HG03196 (cell line): ENCODE measurements around the gene CIDEA.
"Not testable (repeated sequence)": the region's sequence is repeated elsewhere in the genome, so short reads cannot be mapped to it uniquely, and the experiment has no call there.

Experiments
- ATAC-seq: cut with Tn5 transposase; IDR thresholded peaks from one replicate; pipeline ENCODE4 v1.9.1; 2021; ENCODE audit not compliant: unreplicated experiment

The CIDEA gene

GRCh38 chr18:12238826-12239225 is 15.3 kb upstream of the CIDEA start:
- no peak for ATAC-seq

DNA sequence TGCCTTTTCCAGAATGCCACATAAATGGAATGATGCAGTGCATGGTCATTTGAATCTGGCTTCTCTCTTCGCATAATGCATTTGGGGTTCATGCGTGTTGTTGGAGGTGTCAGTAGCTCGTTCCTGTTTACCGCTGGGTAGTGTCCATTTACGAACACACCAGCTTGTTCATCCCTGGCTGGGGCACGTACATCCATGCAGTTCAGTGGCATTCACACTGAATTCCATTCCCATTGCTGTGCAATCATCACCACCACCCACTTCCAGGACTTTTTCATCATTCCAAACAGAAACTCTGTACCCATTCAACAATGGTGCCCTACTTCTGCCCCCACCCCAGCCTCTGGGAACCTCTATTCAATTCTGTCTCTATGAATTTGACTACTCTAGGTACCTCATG is 14.7 kb upstream of the CIDEA start:
- no peak for ATAC-seq

DNA sequence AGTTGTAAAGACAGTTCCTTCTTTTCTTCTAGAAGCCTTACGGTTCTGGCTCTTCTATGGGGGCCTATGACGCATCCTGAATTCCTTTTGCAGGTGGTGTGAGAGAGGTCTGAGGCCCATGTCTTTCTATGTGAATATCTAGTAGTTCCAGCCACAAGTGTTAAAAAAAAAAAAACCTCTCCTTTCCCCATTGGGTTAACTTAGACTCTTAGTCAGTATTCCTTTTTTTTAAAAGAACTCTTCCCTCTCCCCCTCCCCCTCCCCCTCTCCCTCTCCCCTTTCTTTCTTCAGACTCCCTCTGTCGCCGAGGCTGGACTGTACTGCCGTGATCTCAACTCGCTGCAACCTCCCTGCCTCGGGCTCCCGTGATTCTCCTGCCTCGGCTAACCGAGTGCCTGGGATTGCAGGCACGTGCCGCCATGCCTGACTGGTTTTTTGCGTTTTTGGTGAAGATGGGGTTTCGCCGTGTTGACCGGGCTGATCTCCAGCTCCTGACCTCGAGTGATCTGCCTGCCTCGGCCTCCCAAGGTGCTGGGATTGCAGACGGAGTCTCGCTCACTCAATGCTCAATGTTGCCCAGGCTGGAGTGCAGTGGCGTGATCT is 11.4 kb upstream of the CIDEA start:
- no peak for ATAC-seq

DNA sequence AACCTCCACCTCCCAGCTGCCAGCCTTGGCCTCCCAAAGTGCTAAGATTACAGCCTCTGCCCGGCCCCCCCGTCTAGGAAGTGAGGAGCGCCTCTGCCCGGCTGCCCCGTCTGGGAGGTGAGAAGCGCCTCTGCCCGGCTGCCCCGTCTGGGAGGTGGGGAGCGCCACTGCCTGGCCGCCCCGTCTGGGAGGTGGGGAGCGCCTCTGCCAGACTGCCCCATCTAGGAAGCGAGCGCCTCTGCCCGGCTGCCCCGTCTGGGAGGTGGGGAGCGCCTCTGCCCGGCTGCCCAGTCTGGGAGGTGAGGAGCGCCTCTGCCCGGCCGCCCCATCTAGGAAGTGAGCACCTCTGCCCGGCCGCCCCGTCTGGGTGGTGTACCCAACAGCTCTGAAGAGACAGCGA is 10.9 kb upstream of the CIDEA start:
- not testable (repeated sequence) for ATAC-seq

DNA sequence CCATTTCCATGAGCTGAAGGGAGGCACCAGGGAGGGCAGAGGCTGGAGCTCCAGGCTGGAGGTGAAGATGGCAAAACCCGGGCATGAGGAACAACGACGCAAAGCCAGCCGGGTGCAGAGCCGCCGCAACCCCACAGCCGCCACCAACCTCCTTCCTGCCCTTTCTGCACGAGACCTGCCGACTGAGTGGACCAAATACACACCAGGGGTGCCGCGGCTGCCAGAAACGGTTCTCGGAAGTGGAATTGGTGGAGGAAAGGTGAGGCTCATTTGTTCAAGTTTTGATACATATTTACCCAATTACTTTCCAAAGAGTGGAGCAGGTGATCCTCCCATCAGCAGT is 8.4 kb upstream of the CIDEA start:
- no peak for ATAC-seq

GRCh38 chr18:12246849-12247808 is 7.0 kb upstream of the CIDEA start:
- ATAC-seq: no peak

DNA sequence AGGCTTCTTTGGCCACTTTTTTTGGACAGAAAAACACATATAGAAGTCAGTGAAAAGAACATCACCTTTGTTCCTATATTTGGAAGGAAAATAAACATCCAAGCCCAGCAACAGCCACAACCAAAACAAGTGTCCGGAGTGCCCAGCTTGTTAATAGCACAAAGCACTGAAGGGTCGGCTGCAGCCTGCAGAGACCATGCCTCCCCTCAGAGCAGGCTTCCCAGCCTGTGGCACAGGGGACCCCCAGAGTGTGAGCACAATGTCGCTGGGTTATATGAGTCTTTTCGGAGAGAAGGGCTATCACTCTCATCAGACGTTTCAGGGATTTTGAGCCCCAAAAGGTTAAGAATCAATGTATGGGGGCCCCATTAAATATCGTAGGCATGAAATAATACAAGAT is 6.2 kb upstream of the CIDEA start:
- ATAC-seq: no peak

GRCh38 chr18:12248926-12249720 is 5.0 kb upstream of the CIDEA start:
- no peak for ATAC-seq

- ATAC-seq: no peak
Measured at GRCh38 chr18:12251311-12251710, 2.9 kb upstream of the CIDEA start.

DNA sequence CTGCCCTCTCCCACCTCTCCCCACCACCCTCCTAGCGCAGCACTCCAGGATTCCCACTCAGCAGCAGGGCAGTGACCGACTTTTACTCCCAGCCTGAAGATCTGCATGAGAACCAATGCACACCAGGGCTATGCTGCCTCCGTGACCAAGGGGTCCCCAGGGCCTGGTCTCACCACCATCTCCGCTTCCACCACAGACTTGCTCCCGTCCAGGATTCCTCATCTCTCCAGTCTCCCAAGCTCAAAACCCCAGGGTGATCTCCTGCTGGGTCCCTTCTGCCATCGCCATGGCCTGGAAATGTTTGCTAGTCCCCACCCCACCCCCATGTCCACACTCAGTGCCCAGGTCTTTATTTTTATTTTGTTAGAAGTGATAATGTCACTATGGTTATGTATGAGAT is 2.1 kb upstream of the CIDEA start:
- ATAC-seq: no peak

DNA sequence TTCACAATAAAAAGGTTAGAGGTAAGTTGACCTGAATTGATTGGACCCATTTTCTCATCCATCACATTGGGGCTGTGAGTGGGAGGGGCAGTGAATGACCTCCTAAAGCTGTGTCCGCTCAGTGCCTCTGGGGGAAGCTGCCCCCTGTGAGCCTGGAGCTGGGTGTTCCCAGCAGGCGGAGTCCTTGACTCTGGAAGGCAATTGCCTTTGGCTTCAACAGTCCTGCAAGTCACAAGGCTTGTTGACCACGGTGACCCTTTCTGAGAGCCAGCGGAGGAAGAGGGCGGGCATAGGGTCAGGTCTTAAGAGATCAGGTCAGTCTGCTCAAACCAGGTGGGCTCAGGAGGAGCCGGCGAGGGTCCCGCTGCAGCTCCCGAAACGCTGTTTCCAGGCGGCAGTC is 1.1 kb upstream of the CIDEA start:
- ATAC-seq: no peak

GRCh38 chr18:12253663-12254135 is 462 bp upstream of the CIDEA start:
- ATAC-seq: no peak

- no peak for ATAC-seq
Measured at GRCh38 chr18:12254820-12255511, 805 bp downstream of the CIDEA start.

GRCh38 chr18:12255626-12256026 is 1.5 kb downstream of the CIDEA start:
- no peak for ATAC-seq

DNA sequence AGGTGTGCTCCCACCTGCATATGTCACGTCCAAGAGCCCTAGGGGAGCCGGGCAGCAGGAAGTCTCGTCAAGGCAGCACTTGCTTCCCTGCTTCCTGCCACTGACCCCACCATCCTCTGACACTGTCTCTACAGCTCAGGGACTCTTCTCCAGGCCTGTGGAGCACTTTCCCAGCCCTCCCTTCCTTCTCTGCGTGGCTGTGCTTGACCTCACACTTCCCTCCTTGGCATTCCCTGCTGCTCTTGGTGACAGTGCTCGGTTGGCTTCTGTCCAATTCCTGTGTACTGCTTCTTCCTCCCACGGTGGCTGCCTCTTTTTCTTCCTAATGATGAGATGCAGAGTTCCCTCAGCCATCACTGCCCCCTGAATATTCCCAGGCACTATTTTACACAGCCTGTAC is 2.8 kb downstream of the CIDEA start:
- ATAC-seq: no peak

DNA sequence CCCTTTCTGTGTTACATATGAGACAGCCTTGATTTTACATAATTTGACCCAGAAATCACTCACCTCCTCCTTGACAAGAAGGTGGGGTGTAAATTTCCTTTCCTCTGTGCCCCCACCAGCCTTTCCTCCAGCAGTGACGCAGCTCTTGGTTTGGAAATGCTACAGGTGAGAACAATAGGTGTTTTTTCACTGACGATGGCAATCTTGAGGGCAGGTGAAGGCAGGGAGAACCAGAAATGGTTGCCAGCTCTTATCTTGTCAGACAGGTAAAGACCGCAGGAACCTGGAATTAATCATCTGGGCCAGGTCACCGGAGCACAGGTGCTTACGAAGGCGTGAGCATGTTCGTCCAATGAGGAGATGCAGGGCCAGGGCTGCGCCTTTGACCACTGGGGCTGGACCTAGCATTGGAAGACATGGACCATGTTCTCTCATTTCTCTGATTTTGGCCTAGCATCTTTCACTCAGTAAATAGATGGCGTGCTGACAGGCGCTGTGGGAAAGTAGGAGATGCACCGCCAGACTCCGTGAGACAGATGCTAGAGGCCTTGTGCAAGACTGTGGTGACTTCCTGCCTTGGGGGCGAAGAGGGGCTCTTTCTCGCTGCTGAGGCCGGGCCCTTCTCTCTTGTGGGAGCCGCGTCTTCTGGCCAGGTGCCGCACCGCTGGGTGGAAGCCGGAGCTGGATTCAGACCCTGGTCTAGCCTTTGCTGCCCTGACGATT is 4.0 kb downstream of the CIDEA start:
- ATAC-seq: no peak

DNA sequence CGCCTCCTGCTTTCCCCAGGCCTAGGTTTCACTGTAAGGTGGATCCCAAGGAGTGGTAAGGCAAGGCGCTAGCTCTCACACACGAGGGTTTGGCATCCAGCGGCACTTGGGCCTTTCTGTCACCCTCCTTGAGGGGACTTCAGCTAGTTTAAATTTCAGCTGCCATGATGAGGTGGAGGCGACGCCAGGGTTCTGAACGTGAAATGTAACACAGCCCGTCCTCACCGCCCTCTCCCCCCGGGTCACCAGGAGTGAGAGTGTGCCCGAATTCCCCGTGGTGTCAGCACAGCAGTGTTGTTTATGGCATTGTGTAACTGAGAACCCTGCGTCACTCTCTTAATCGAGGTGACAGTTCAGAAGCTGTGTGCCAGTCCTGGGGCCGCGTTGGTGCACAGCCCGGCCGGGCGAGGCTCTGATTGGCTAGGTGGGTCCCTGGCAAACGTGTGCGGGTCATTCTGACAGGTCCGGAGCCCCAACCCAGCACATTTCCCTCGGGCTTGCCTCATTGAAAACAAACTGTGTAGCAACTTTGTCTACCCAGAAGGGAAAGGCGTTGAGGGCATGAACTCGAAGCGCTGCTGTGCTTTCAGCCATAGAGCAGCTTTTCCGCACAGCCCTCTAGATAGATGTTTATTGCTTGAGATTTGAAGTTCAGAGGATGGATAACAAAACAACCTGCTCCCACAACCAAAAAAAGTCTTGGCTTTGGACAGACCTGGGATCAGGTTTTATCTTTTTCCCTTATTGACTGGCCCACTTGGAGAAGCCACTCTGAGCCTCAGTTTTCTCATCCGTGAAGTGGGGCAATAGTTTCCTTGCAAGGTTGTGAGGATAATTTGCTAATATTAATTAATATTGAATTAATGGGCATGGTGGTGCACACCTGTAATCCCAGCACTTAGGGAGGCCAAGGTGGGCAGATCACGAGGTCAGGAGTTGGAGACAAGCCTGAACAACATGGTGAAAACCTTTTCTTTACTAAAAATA is 4.9 kb downstream of the CIDEA start:
- ATAC-seq: no peak

GRCh38 chr18:12262748-12263147 is 8.6 kb downstream of the CIDEA start:
- no peak for ATAC-seq

DNA sequence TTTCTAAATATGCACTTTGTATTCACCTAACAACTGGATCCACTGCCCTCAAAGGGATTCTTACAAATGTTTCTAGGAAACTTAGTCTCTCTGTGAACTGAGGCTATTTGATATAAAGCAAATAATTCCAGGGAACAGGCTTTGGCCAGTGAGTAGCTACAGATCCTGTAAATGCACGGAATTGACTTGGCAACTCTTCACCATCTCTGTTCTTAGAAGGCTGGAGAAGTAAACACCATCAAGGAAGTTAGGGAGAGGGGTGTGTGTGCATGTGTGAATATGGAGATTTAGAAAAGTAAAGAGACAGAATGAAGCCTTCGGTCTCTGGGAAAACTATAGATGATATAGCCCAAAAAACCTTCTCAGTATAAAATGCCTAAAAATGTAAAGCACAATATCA is 10.7 kb downstream of the CIDEA start:
- no peak for ATAC-seq
